HG03558 (cell line): Measurements from ENCODE around the gene CHD6.

Experiments
- ATAC-seq: cut with Tn5 transposase; IDR thresholded peaks from one replicate; pipeline ENCODE4 v1.9.1; 2021; ENCODE audit warnings: moderate number of reproducible peaks; ENCODE audit not compliant: unreplicated experiment; ENCODE audit errors: extremely low read depth

Gene CHD6

GRCh38 chr20:41408156-41408794, 209.9 kb downstream of the CHD6 start:
- ATAC-seq, result no peak

- no peak for ATAC-seq
Observed at GRCh38 chr20:41407607-41408006, 210.6 kb downstream of the CHD6 start.

GRCh38 chr20:41406896-41407444, 211.2 kb downstream of the CHD6 start:
- ATAC-seq, result no peak

GRCh38 chr20:41406353-41406752, 211.8 kb downstream of the CHD6 start:
- ATAC-seq, result no peak

- ATAC-seq, result no peak
Observed at GRCh38 chr20:41405436-41405835, 212.7 kb downstream of the CHD6 start.

- ATAC-seq, result no peak
Observed at GRCh38 chr20:41403604-41404003, 214.6 kb downstream of the CHD6 start.

GRCh38 chr20:41398408-41398807, 219.8 kb downstream of the CHD6 start:
- ATAC-seq, result no peak

- no peak for ATAC-seq
Observed at GRCh38 chr20:41395667-41396664, 222.2 kb downstream of the CHD6 start.

- ATAC-seq, result no peak
Observed at GRCh38 chr20:41394931-41395666, 223.1 kb downstream of the CHD6 start.

- no peak for ATAC-seq
Observed at GRCh38 chr20:41394081-41394480, 224.1 kb downstream of the CHD6 start.

- ATAC-seq, result no peak
Observed at GRCh38 chr20:41393705-41394066, 224.5 kb downstream of the CHD6 start.

GRCh38 chr20:41392871-41393704, 225.1 kb downstream of the CHD6 start:
- no peak for ATAC-seq

- no peak for ATAC-seq
Observed at GRCh38 chr20:41392295-41392694, 225.9 kb downstream of the CHD6 start.

- ATAC-seq, result no peak
Observed at GRCh38 chr20:41391587-41392001, 226.6 kb downstream of the CHD6 start.

GRCh38 chr20:41390889-41391288, 227.3 kb downstream of the CHD6 start:
- no peak for ATAC-seq

GRCh38 chr20:41387444-41387851, 230.7 kb downstream of the CHD6 start:
- ATAC-seq, result no peak

- no peak for ATAC-seq
Observed at GRCh38 chr20:41386502-41387427, 231.4 kb downstream of the CHD6 start.

- ATAC-seq, result no peak
Observed at GRCh38 chr20:41382791-41383305, 235.3 kb downstream of the CHD6 start.
